Measurements from ENCODE around the gene CDKAL1.

The CDKAL1 gene

DNA sequence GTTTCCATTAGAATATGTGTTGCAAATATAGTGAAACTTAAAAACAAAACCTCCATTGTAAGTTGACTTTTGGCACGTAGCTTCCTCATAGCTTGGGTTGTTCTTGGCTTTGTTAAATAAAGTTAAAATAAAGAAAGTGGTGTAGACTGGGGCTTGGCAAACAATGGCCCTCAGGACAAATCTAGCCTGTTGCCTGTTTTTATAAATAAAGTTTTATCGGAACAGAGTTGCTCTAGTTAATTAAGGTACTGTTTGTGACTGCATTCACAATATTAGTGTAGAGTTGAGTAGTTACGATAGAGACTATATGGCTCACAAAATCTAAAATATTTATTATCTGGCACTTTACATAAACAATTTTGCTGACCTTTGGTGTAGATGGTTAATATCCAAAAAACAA is 168.8 kb downstream of the CDKAL1 start:
- Histone ChIP-seq H3K9me3 (ENCODE audit: control insufficient read depth in 1 of 2, low read length in 2 of 2) (no peaks in the 10 kb centered on the region), H3K27ac (ENCODE audit: low read length) (no peak overlapping the region), H3K4me1 (ENCODE audit: control insufficient read depth in 1 of 2, insufficient read depth in 2 of 2, low read length in 2 of 2) (no peaks in the 10 kb centered on the region), H3K36me3 (ENCODE audit: control insufficient read depth in 1 of 2, insufficient read depth in 2 of 2, low read length in 2 of 2) (no peaks in the 10 kb centered on the region), H3K4me3 (ENCODE audit: low read depth in 1 of 2, low read length in 2 of 2) (no peak overlapping the region), H3K27me3 (ENCODE audit: low read depth, low read length) (no peaks in the 10 kb centered on the region)

DNA sequence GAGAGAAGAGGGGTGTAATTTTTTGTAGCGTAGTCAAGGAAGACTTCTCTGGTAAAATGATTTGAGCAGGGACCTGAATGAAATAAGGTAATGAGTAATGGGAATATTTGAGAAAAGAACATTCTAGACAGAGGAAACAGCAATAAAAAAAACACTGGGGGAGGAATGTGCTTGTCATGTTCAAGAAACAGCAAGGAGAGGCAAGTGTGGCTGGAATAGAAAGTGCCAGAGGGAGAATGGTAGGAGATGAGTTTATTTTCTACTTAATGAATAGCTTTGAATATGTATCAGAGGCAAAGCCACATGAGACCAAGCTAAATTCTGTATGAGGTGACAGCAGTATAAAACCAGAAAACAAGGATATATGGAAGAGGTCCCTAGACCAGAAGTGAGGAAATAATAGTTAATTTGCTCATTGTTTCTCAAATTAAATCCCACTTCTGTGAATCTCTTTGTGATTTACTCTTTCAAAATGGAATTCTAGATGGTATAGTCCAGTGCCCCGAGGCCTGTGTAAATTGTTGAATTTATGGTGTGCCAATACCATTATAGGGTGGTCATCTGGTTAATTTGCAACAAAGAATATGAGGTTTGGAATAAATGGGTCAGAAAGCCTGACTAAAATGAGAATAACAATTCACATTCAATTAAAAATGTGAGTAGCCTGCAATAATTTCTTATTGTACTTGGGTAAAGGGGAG is 170.2 kb downstream of the CDKAL1 start:
- H3K27ac ChIP-seq (ENCODE audit: low read length) = no peak overlapping the region
- H3K4me1 ChIP-seq (ENCODE audit: control insufficient read depth in 1 of 2, insufficient read depth in 2 of 2, low read length in 2 of 2) = no peaks in the 10 kb centered on the region
- H3K4me3 ChIP-seq (ENCODE audit: low read depth in 1 of 2, low read length in 2 of 2) = no peak overlapping the region
- H3K9me3 ChIP-seq (ENCODE audit: control insufficient read depth in 1 of 2, low read length in 2 of 2) = no peaks in the 10 kb centered on the region
- no peaks in the 10 kb centered on the region for H3K36me3 ChIP-seq (ENCODE audit: control insufficient read depth in 1 of 2, insufficient read depth in 2 of 2, low read length in 2 of 2)
- no peaks in the 10 kb centered on the region for H3K27me3 ChIP-seq (ENCODE audit: low read depth, low read length)

DNA sequence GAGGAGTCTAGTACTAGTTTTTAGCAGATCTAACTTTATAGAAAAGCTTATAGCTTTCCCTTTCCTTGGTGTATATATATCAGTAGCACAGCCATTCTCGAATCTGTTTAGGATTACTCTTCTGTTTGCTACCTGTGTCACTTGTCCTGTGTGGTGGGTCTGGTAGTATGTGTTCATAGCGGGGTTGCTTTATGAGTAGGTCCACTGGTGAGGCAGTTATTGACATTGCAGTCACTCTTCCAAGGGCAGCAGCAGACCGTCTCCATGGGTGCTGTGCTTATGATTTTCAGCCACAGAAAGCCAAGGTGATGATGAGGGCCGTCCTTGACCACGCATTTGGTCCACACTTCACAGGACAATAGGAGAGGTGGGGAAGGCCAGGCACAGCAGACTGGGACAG is 171.5 kb downstream of the CDKAL1 start:
- H3K27me3 ChIP-seq (ENCODE audit: low read depth, low read length) = no peaks in the 10 kb centered on the region
- H3K36me3 ChIP-seq (ENCODE audit: control insufficient read depth in 1 of 2, insufficient read depth in 2 of 2, low read length in 2 of 2) = no peaks in the 10 kb centered on the region
- H3K9me3 ChIP-seq (ENCODE audit: control insufficient read depth in 1 of 2, low read length in 2 of 2) = no peaks in the 10 kb centered on the region
- no peaks in the 10 kb centered on the region for H3K4me1 ChIP-seq (ENCODE audit: control insufficient read depth in 1 of 2, insufficient read depth in 2 of 2, low read length in 2 of 2)
- no peak overlapping the region for H3K27ac ChIP-seq (ENCODE audit: low read length)
- H3K4me3 ChIP-seq (ENCODE audit: low read depth in 1 of 2, low read length in 2 of 2) = no peak overlapping the region

DNA sequence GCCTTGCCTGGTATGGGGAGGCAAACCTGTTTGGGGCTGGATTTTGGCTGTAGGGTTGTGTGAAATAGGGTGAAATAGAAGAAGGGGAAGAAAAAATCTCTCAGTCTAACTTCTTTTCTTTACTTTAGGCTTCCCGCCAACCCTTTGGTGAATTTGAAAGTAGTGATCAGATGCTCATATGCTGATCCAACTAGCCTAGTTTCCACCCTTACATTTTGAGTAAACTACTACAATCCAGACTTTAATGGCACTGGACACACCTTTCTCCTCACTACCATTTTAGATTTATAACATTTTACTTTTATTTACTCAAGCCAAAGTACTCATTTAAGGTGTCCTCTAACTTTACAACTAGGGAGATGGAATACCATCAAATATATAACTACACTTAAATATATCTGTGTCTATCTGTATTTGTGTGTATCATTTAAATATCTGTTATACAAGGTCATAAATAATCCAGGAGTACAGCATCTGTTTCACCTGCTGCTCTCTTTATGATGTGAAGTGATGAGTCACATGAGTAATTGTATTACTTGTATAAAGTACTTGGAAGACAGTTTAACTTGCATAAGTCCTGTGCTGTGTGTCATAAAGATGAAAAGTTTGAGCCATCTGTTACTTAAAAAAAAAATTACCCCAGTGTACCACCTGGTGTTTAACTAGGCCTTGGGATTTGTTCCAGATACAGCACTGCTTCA is 172.1 kb downstream of the CDKAL1 start:
- Histone ChIP-seq H3K4me1 (ENCODE audit: control insufficient read depth in 1 of 2, insufficient read depth in 2 of 2, low read length in 2 of 2) (no peaks in the 10 kb centered on the region), H3K4me3 (ENCODE audit: low read depth in 1 of 2, low read length in 2 of 2) (no peak overlapping the region), H3K27me3 (ENCODE audit: low read depth, low read length) (no peaks in the 10 kb centered on the region), H3K9me3 (ENCODE audit: control insufficient read depth in 1 of 2, low read length in 2 of 2) (no peaks in the 10 kb centered on the region), H3K27ac (ENCODE audit: low read length) (no peak overlapping the region), H3K36me3 (ENCODE audit: control insufficient read depth in 1 of 2, insufficient read depth in 2 of 2, low read length in 2 of 2) (no peaks in the 10 kb centered on the region)

DNA sequence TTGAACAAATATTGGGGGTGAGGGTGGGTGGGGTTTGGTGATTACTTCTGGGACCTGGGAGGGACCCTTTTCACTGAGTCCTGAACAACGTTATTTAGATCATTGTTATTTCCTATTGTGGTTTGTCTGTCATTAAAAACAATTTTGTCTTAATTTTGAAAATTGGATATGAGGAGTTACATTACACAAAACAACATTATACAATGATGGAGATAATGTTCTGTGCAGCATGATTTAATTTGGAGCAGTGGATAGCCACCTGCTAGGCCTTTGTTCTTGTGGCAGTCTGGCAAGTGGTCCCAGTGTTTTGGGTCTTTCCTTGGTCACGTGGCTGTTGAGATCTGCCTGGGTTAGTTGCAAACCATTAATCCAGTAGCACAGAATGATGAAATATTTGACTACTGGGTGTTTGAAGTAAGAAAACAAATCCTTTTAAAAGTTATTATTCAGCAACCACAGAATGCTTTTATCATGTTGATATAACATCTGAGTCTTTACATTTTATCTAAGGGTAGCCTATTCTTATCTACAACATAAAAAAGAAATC is 172.8 kb downstream of the CDKAL1 start:
- Histone ChIP-seq H3K36me3 (ENCODE audit: control insufficient read depth in 1 of 2, insufficient read depth in 2 of 2, low read length in 2 of 2) (no peaks in the 10 kb centered on the region), H3K4me1 (ENCODE audit: control insufficient read depth in 1 of 2, insufficient read depth in 2 of 2, low read length in 2 of 2) (no peaks in the 10 kb centered on the region), H3K27me3 (ENCODE audit: low read depth, low read length) (no peaks in the 10 kb centered on the region), H3K4me3 (ENCODE audit: low read depth in 1 of 2, low read length in 2 of 2) (no peak overlapping the region), H3K27ac (ENCODE audit: low read length) (no peak overlapping the region), H3K9me3 (ENCODE audit: control insufficient read depth in 1 of 2, low read length in 2 of 2) (no peaks in the 10 kb centered on the region)

DNA sequence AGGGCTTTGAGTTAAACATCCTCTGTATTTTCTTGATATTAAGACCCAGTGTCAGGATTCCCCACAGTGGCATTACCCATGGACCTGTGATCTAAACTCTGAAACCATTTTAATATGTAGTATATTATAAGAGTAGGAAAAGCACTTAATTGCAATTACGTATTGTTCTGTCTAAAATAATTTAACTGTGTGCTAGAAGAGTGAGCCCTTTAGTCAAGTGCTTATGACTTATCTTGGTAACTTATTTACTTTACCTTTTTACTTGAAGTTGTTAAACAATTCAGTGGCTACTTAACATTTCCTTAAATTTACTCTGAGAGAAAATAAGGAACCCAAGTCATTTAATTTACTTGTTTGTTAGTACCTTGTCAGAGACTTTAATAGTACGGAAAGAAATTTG is 173.6 kb downstream of the CDKAL1 start:
- H3K9me3 ChIP-seq (ENCODE audit: control insufficient read depth in 1 of 2, low read length in 2 of 2) = no peaks in the 10 kb centered on the region
- H3K4me1 ChIP-seq (ENCODE audit: control insufficient read depth in 1 of 2, insufficient read depth in 2 of 2, low read length in 2 of 2) = no peaks in the 10 kb centered on the region
- no peaks in the 10 kb centered on the region for H3K27me3 ChIP-seq (ENCODE audit: low read depth, low read length)
- no peak overlapping the region for H3K27ac ChIP-seq (ENCODE audit: low read length)
- H3K4me3 ChIP-seq (ENCODE audit: low read depth in 1 of 2, low read length in 2 of 2) = no peak overlapping the region
- H3K36me3 ChIP-seq (ENCODE audit: control insufficient read depth in 1 of 2, insufficient read depth in 2 of 2, low read length in 2 of 2) = no peaks in the 10 kb centered on the region

DNA sequence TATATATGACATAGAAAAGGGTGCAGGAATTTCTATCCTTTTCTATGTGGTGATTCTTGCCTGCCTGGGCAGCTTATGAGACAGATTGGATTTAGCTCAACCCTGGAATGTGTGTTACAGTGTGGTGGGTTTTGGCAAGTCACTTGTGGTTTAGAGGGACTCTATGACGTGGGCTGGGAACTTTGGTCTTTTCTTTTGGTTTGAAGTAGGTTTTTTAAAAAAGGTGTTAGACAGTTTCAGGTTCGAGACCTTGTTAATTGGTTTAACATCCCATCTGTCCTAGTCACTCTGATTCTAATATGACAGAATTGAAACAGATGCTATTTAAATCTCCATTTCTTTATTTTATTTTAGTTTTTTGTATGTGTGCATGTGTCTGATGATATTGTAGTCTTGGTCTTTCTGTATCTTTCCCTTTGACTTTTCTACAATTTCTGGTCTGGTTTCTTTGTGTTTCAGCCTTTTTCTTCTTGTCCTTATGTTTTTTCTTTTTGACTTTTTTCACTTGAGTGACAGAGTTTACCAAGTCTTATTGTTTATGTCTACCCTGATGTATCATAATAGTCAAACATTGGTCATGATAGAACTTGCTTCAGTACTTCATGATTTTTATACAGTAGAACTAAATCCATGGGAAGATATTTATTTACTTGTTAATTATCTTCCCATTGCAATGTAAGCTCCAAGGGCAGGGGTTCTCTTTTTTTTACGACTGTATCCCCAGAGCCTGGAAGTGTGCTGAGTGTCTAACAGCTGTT is 174.3 kb downstream of the CDKAL1 start:
- no peak overlapping the region for H3K4me3 ChIP-seq (ENCODE audit: low read depth in 1 of 2, low read length in 2 of 2)
- H3K27ac ChIP-seq (ENCODE audit: low read length) = no peak overlapping the region
- no peaks in the 10 kb centered on the region for H3K4me1 ChIP-seq (ENCODE audit: control insufficient read depth in 1 of 2, insufficient read depth in 2 of 2, low read length in 2 of 2)
- H3K9me3 ChIP-seq (ENCODE audit: control insufficient read depth in 1 of 2, low read length in 2 of 2) = no peaks in the 10 kb centered on the region
- no peaks in the 10 kb centered on the region for H3K36me3 ChIP-seq (ENCODE audit: control insufficient read depth in 1 of 2, insufficient read depth in 2 of 2, low read length in 2 of 2)
- no peaks in the 10 kb centered on the region for H3K27me3 ChIP-seq (ENCODE audit: low read depth, low read length)

DNA sequence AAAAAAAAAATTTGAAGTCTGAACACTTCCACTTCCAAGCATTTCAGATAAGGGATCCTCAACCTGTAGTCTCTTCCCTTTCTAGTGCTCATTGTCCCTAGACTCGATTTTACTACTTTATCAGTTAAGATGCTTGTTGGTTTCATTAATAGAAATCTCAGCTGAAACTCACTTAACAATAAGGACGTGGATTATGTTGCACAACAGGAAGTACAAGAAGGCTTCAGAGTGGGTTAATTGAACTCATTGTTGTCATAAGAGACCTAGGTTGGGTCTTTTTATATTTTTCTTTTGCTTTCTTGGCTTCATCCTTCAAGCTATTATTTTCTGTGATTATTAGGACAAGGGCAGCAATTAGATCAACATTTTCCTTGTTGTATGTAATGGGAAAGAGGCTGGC is 175.2 kb downstream of the CDKAL1 start:
- H3K36me3 ChIP-seq (ENCODE audit: control insufficient read depth in 1 of 2, insufficient read depth in 2 of 2, low read length in 2 of 2) = no peaks in the 10 kb centered on the region
- no peaks in the 10 kb centered on the region for H3K27me3 ChIP-seq (ENCODE audit: low read depth, low read length)
- H3K4me1 ChIP-seq (ENCODE audit: control insufficient read depth in 1 of 2, insufficient read depth in 2 of 2, low read length in 2 of 2) = no peaks in the 10 kb centered on the region
- no peak overlapping the region for H3K4me3 ChIP-seq (ENCODE audit: low read depth in 1 of 2, low read length in 2 of 2)
- no peaks in the 10 kb centered on the region for H3K9me3 ChIP-seq (ENCODE audit: control insufficient read depth in 1 of 2, low read length in 2 of 2)
- H3K27ac ChIP-seq (ENCODE audit: low read length) = no peak overlapping the region

DNA sequence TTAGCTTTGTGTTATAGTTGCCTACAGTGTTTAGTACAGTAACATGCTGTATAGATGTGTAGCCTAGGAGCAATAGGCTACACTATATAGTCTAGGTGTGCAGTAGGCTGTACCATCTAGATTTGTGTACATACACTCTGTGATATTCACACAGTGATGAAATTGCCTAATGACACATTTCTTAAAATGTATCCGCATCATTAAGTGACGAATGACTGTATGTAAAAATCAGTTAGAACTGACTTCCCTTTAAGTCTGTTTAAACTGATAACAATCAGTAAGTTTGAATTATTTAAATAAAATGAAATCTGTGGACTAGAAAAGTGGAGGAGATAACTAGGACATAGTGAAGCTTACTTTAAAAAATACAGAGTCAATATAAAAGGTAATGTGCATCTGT is 176.1 kb downstream of the CDKAL1 start:
- H3K4me3 ChIP-seq (ENCODE audit: low read depth in 1 of 2, low read length in 2 of 2) = no peak overlapping the region
- H3K4me1 ChIP-seq (ENCODE audit: control insufficient read depth in 1 of 2, insufficient read depth in 2 of 2, low read length in 2 of 2) = no peaks in the 10 kb centered on the region
- H3K9me3 ChIP-seq (ENCODE audit: control insufficient read depth in 1 of 2, low read length in 2 of 2) = no peaks in the 10 kb centered on the region
- no peaks in the 10 kb centered on the region for H3K27me3 ChIP-seq (ENCODE audit: low read depth, low read length)
- H3K27ac ChIP-seq (ENCODE audit: low read length) = no peak overlapping the region
- no peaks in the 10 kb centered on the region for H3K36me3 ChIP-seq (ENCODE audit: control insufficient read depth in 1 of 2, insufficient read depth in 2 of 2, low read length in 2 of 2)

DNA sequence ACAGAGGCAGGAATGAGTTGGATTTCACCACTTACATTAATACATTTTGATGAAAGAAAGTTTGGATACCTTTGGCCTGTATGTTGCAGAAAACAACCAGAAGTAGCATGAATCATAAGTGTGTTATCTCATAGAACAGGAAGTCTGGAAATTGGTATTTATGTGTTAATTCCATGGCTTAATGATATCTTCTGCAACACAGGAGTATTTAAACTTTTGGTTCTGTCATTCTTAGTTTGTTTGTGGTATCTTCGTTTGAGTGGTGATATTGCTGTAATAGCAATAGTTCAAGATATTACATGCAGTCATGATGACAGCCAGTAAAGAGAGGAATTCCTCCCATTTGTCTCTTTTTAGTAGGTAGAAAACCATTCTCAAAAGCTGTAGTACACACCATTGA is 177.3 kb downstream of the CDKAL1 start:
- Histone ChIP-seq H3K27me3 (ENCODE audit: low read depth, low read length) (no peaks in the 10 kb centered on the region), H3K36me3 (ENCODE audit: control insufficient read depth in 1 of 2, insufficient read depth in 2 of 2, low read length in 2 of 2) (no peaks in the 10 kb centered on the region), H3K27ac (ENCODE audit: low read length) (no peak overlapping the region), H3K4me3 (ENCODE audit: low read depth in 1 of 2, low read length in 2 of 2) (no peak overlapping the region), H3K4me1 (ENCODE audit: control insufficient read depth in 1 of 2, insufficient read depth in 2 of 2, low read length in 2 of 2) (no peaks in the 10 kb centered on the region), H3K9me3 (ENCODE audit: control insufficient read depth in 1 of 2, low read length in 2 of 2) (no peaks in the 10 kb centered on the region)

DNA sequence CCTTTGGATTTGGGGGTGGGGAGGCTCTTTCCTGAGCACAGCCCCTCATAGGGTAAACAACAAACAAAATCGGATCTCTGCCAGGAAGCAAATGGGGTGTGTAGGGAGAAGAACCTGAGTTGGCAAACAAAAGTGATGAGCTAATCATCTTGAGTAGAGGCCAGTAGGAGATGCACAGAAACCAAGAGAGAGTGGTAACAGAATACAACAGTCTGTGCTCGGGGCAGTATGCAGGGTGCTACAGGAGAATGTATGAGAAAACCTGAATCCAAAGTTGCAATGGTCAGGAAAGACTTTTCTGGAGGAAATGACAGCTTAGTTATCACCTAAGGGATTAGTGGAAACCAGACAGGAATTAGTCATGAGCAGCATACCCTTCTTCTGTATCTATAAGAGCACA is 177.8 kb downstream of the CDKAL1 start:
- H3K4me1 ChIP-seq (ENCODE audit: control insufficient read depth in 1 of 2, insufficient read depth in 2 of 2, low read length in 2 of 2) = no peaks in the 10 kb centered on the region
- H3K27me3 ChIP-seq (ENCODE audit: low read depth, low read length) = no peaks in the 10 kb centered on the region
- H3K4me3 ChIP-seq (ENCODE audit: low read depth in 1 of 2, low read length in 2 of 2) = no peak overlapping the region
- H3K9me3 ChIP-seq (ENCODE audit: control insufficient read depth in 1 of 2, low read length in 2 of 2) = no peaks in the 10 kb centered on the region
- no peak overlapping the region for H3K27ac ChIP-seq (ENCODE audit: low read length)
- no peaks in the 10 kb centered on the region for H3K36me3 ChIP-seq (ENCODE audit: control insufficient read depth in 1 of 2, insufficient read depth in 2 of 2, low read length in 2 of 2)
